ENCODE results near the gene OR10H4. TPM values are rescaled to one million over a fixed set of nuclear protein-coding genes. Genes with fewer than 3 reads are reported as not detected.
"Not testable (repeated sequence)": the region's sequence is repeated elsewhere in the genome, so short reads cannot be mapped to it uniquely, and the experiment has no call there.

OR10H4 gene
- total RNA-seq: not detected
- not detected for polyA plus RNA-seq
- long read RNA-seq, donor 1: 0 reads
- long read RNA-seq, donor 2: 0 reads

- intact Hi-C loops (cut with DNase I): no loop called here
These were observed at the start of gene OR10H4 for GRCh38 chr19:15948223-15949058. TSS of gene OR10H4 (plus strand) at chr19:15949008. CDS start at chr19:15949008, 0 bp downstream.

GRCh38 chr19:15899561-15899960 lies 49.2 kb upstream of the OR10H4 start:
- H3K4me1 ChIP-seq (ENCODE audit: control insufficient read depth in 1 of 2, insufficient read depth in 2 of 2, low read length in 2 of 2); H3K36me3 ChIP-seq (ENCODE audit: control insufficient read depth in 1 of 2, insufficient read depth in 2 of 2, low read length in 1 of 2); H3K27ac ChIP-seq (ENCODE audit: low read depth in 1 of 2, low read length in 2 of 2); H3K9me3 ChIP-seq (ENCODE audit: control insufficient read depth, low read length); intact Hi-C loops (cut with DNase I); H3K4me3 ChIP-seq (ENCODE audit: low read length in 2 of 2); ATAC-seq (ENCODE audit: low FRiP score); H3K27me3 ChIP-seq (ENCODE audit: control insufficient read depth in 1 of 2, insufficient read depth in 2 of 2, low read length in 1 of 2); DNase-seq: not testable (repeated sequence)
- WGBS, 2 donors: 10 to 17% methylated on average over 27 to 30 of the region's 30 CpGs

More at GRCh38 chr19:15948223-15949058, at the start of gene OR10H4:
- peaks cover 12% of the 10 kb centered on the region for H3K9me3 ChIP-seq (ENCODE audit: control insufficient read depth, low read length)
- H3K4me3 ChIP-seq (ENCODE audit: low read length in 2 of 2): no peak within 1 kb of the TSS
- no peak within 1 kb of the TSS for H3K27ac ChIP-seq (ENCODE audit: low read depth in 1 of 2, low read length in 2 of 2)
- peaks cover 0 to 1% of the 10 kb centered on the region in 2 donors for H3K27me3 ChIP-seq (ENCODE audit: control insufficient read depth in 1 of 2, insufficient read depth in 2 of 2, low read length in 1 of 2)
- no peak for ATAC-seq (ENCODE audit: low FRiP score)
- H3K4me1 ChIP-seq (ENCODE audit: control insufficient read depth in 1 of 2, insufficient read depth in 2 of 2, low read length in 2 of 2): no peaks in the 10 kb centered on the region
- no peak for DNase-seq
- H3K36me3 ChIP-seq (ENCODE audit: control insufficient read depth in 1 of 2, insufficient read depth in 2 of 2, low read length in 1 of 2): no peaks in the 10 kb centered on the region

- H3K4me1 ChIP-seq (ENCODE audit: control insufficient read depth in 1 of 2, insufficient read depth in 2 of 2, low read length in 2 of 2); H3K27ac ChIP-seq (ENCODE audit: low read depth in 1 of 2, low read length in 2 of 2); DNase-seq; intact Hi-C loops (cut with DNase I); H3K9me3 ChIP-seq (ENCODE audit: control insufficient read depth, low read length); H3K36me3 ChIP-seq (ENCODE audit: control insufficient read depth in 1 of 2, insufficient read depth in 2 of 2, low read length in 1 of 2); ATAC-seq (ENCODE audit: low FRiP score); H3K27me3 ChIP-seq (ENCODE audit: control insufficient read depth in 1 of 2, insufficient read depth in 2 of 2, low read length in 1 of 2); H3K4me3 ChIP-seq (ENCODE audit: low read length in 2 of 2): not testable (repeated sequence)
- WGBS, 2 donors: 19 to 26% methylated on average over 6 to 15 of the region's 15 CpGs
These were observed 48.8 kb upstream of the OR10H4 start for GRCh38 chr19:15900032-15900431.

- no peak overlapping the region for H3K4me3 ChIP-seq (ENCODE audit: low read length in 2 of 2)
- no peaks in the 10 kb centered on the region for H3K27me3 ChIP-seq (ENCODE audit: control insufficient read depth in 1 of 2, insufficient read depth in 2 of 2, low read length in 1 of 2)
- no peaks in the 10 kb centered on the region for H3K36me3 ChIP-seq (ENCODE audit: control insufficient read depth in 1 of 2, insufficient read depth in 2 of 2, low read length in 1 of 2)
- no peaks in the 10 kb centered on the region for H3K4me1 ChIP-seq (ENCODE audit: control insufficient read depth in 1 of 2, insufficient read depth in 2 of 2, low read length in 2 of 2)
- no peak for ATAC-seq (ENCODE audit: low FRiP score)
- no peak for DNase-seq
- no peak overlapping the region for H3K27ac ChIP-seq (ENCODE audit: low read depth in 1 of 2, low read length in 2 of 2)
- WGBS, 2 donors: 76 to 84% methylated on average over 9 to 11 of the region's 11 CpGs
- peaks cover 4% of the 10 kb centered on the region for H3K9me3 ChIP-seq (ENCODE audit: control insufficient read depth, low read length)
- intact Hi-C loops (cut with DNase I): no loop called here
These were observed 48.3 kb upstream of the OR10H4 start for GRCh38 chr19:15900504-15900903.

GRCh38 chr19:15902254-15902653 lies 46.6 kb upstream of the OR10H4 start:
- intact Hi-C loops (cut with DNase I): no loop called here
- DNase-seq (no peak), ATAC-seq (ENCODE audit: low FRiP score) (no peak)
- Histone ChIP-seq H3K27me3 (ENCODE audit: control insufficient read depth in 1 of 2, insufficient read depth in 2 of 2, low read length in 1 of 2) (no peaks in the 10 kb centered on the region), H3K4me1 (ENCODE audit: control insufficient read depth in 1 of 2, insufficient read depth in 2 of 2, low read length in 2 of 2) (no peaks in the 10 kb centered on the region), H3K27ac (ENCODE audit: low read depth in 1 of 2, low read length in 2 of 2) (no peak overlapping the region), H3K36me3 (ENCODE audit: control insufficient read depth in 1 of 2, insufficient read depth in 2 of 2, low read length in 1 of 2) (no peaks in the 10 kb centered on the region), H3K9me3 (ENCODE audit: control insufficient read depth, low read length) (peaks cover 4% of the 10 kb centered on the region), H3K4me3 (ENCODE audit: low read length in 2 of 2) (no peak overlapping the region)
- WGBS, 2 donors: 86 to 90% methylated on average over 11 of the region's 11 CpGs

- ATAC-seq (ENCODE audit: low FRiP score); H3K27ac ChIP-seq (ENCODE audit: low read depth in 1 of 2, low read length in 2 of 2); H3K36me3 ChIP-seq (ENCODE audit: control insufficient read depth in 1 of 2, insufficient read depth in 2 of 2, low read length in 1 of 2); H3K4me3 ChIP-seq (ENCODE audit: low read length in 2 of 2); H3K4me1 ChIP-seq (ENCODE audit: control insufficient read depth in 1 of 2, insufficient read depth in 2 of 2, low read length in 2 of 2); H3K27me3 ChIP-seq (ENCODE audit: control insufficient read depth in 1 of 2, insufficient read depth in 2 of 2, low read length in 1 of 2); intact Hi-C loops (cut with DNase I); H3K9me3 ChIP-seq (ENCODE audit: control insufficient read depth, low read length); DNase-seq: not testable (repeated sequence)
- WGBS, 2 donors: 90% methylated on average over 29 of the region's 29 CpGs
These were observed 45.9 kb upstream of the OR10H4 start for GRCh38 chr19:15902898-15903297.

GRCh38 chr19:15905026-15905425 lies 43.8 kb upstream of the OR10H4 start:
- no peak for DNase-seq
- no peaks in the 10 kb centered on the region for H3K4me1 ChIP-seq (ENCODE audit: control insufficient read depth in 1 of 2, insufficient read depth in 2 of 2, low read length in 2 of 2)
- intact Hi-C loops (cut with DNase I): no loop called here
- no peak overlapping the region for H3K4me3 ChIP-seq (ENCODE audit: low read length in 2 of 2)
- no peak overlapping the region for H3K27ac ChIP-seq (ENCODE audit: low read depth in 1 of 2, low read length in 2 of 2)
- H3K9me3 ChIP-seq (ENCODE audit: control insufficient read depth, low read length): peaks cover 4% of the 10 kb centered on the region
- no peaks in the 10 kb centered on the region for H3K27me3 ChIP-seq (ENCODE audit: control insufficient read depth in 1 of 2, insufficient read depth in 2 of 2, low read length in 1 of 2)
- no peaks in the 10 kb centered on the region for H3K36me3 ChIP-seq (ENCODE audit: control insufficient read depth in 1 of 2, insufficient read depth in 2 of 2, low read length in 1 of 2)
- ATAC-seq (ENCODE audit: low FRiP score): no peak

GRCh38 chr19:15911599-15912235 lies 37.1 kb upstream of the OR10H4 start:
- H3K4me3 ChIP-seq (ENCODE audit: low read length in 2 of 2): no peak overlapping the region
- WGBS, 2 donors: 2 to 3% methylated on average over 24 to 44 of the region's 44 CpGs
- no peak for ATAC-seq (ENCODE audit: low FRiP score)
- H3K4me1 ChIP-seq (ENCODE audit: control insufficient read depth in 1 of 2, insufficient read depth in 2 of 2, low read length in 2 of 2): no peaks in the 10 kb centered on the region
- intact Hi-C loops (cut with DNase I): no loop called here
- H3K27ac ChIP-seq (ENCODE audit: low read depth in 1 of 2, low read length in 2 of 2): no peak overlapping the region
- peaks cover 0 to 4% of the 10 kb centered on the region in 2 donors for H3K36me3 ChIP-seq (ENCODE audit: control insufficient read depth in 1 of 2, insufficient read depth in 2 of 2, low read length in 1 of 2)
- no peaks in the 10 kb centered on the region for H3K27me3 ChIP-seq (ENCODE audit: control insufficient read depth in 1 of 2, insufficient read depth in 2 of 2, low read length in 1 of 2)
- H3K9me3 ChIP-seq (ENCODE audit: control insufficient read depth, low read length): no peaks in the 10 kb centered on the region
- no peak for DNase-seq

- intact Hi-C loops (cut with DNase I): no loop called here
- no peaks in the 10 kb centered on the region for H3K9me3 ChIP-seq (ENCODE audit: control insufficient read depth, low read length)
- no peaks in the 10 kb centered on the region for H3K4me1 ChIP-seq (ENCODE audit: control insufficient read depth in 1 of 2, insufficient read depth in 2 of 2, low read length in 2 of 2)
- H3K4me3 ChIP-seq (ENCODE audit: low read length in 2 of 2): no peak overlapping the region
- H3K36me3 ChIP-seq (ENCODE audit: control insufficient read depth in 1 of 2, insufficient read depth in 2 of 2, low read length in 1 of 2): peaks cover 0 to 4% of the 10 kb centered on the region in 2 donors
- WGBS, 2 donors: 71 to 79% methylated on average over 6 of the region's 6 CpGs
- no peaks in the 10 kb centered on the region for H3K27me3 ChIP-seq (ENCODE audit: control insufficient read depth in 1 of 2, insufficient read depth in 2 of 2, low read length in 1 of 2)
- DNase-seq: no peak
- H3K27ac ChIP-seq (ENCODE audit: low read depth in 1 of 2, low read length in 2 of 2): no peak overlapping the region
- no peak for ATAC-seq (ENCODE audit: low FRiP score)
These were observed 35.4 kb upstream of the OR10H4 start for GRCh38 chr19:15913384-15913783.
